Stimulated activated CD4-positive, alpha-beta T cell treated with anti-CD3 and anti-CD28 coated beads, Interleukin-2, amount 100 ng/mL, for 24 hours (primary cell): ENCODE data around the gene CMTM4.
"Not testable (repeated sequence)": the region's sequence is repeated elsewhere in the genome, so short reads cannot be mapped to it uniquely, and the experiment has no call there.

ENCODE experiments used
- DNase-seq, 2 donors: peaks; one replicate each; pipeline ENCODE4 v3.0.0-alpha.2; 2020

CMTM4 gene

GRCh38 chr16:66703406-66704215 is 7.1 kb upstream of the CMTM4 start:
- DNase-seq, result no peak

GRCh38 chr16:66701516-66701915 is 5.0 kb upstream of the CMTM4 start:
- DNase-seq, result no peak

GRCh38 chr16:66701026-66701425 is 4.5 kb upstream of the CMTM4 start:
- DNase-seq, result no peak

GRCh38 chr16:66699898-66700297 is 3.4 kb upstream of the CMTM4 start:
- DNase-seq, result no peak

- no peak for DNase-seq
These were observed 1.5 kb upstream of the CMTM4 start for GRCh38 chr16:66698046-66698445.

- DNase-seq, result peak in 1 of 2 donors; percentile 22
These were observed 441 bp downstream of the CMTM4 start for GRCh38 chr16:66695935-66696668.

- peak in 1 of 2 donors; percentile 4 for DNase-seq
These were observed 1.0 kb downstream of the CMTM4 start for GRCh38 chr16:66695471-66695934.

GRCh38 chr16:66693149-66693548 is 3.4 kb downstream of the CMTM4 start:
- DNase-seq, result no peak

GRCh38 chr16:66692341-66692740 is 4.2 kb downstream of the CMTM4 start:
- no peak for DNase-seq

- DNase-seq, result no peak
These were observed 5.3 kb downstream of the CMTM4 start for GRCh38 chr16:66691234-66691633.

- no peak for DNase-seq
These were observed 6.3 kb downstream of the CMTM4 start for GRCh38 chr16:66690106-66690847.

GRCh38 chr16:66689282-66689681 is 7.3 kb downstream of the CMTM4 start:
- no peak for DNase-seq

GRCh38 chr16:66687906-66688625 is 8.5 kb downstream of the CMTM4 start:
- DNase-seq, result no peak

GRCh38 chr16:66685501-66686115 is 10.9 kb downstream of the CMTM4 start:
- DNase-seq, result not testable (repeated sequence)

- no peak for DNase-seq
These were observed 14.3 kb downstream of the CMTM4 start for GRCh38 chr16:66682271-66682670.

GRCh38 chr16:66681676-66682075 is 14.9 kb downstream of the CMTM4 start:
- no peak for DNase-seq

- no peak for DNase-seq
These were observed 18.2 kb downstream of the CMTM4 start for GRCh38 chr16:66678337-66678736.

GRCh38 chr16:66677836-66678235 is 18.7 kb downstream of the CMTM4 start:
- DNase-seq, result no peak

GRCh38 chr16:66677179-66677578 is 19.4 kb downstream of the CMTM4 start:
- no peak for DNase-seq

- no peak for DNase-seq
These were observed 19.9 kb downstream of the CMTM4 start for GRCh38 chr16:66676599-66676998.

- no peak for DNase-seq
These were observed 22.9 kb downstream of the CMTM4 start for GRCh38 chr16:66673691-66674090.

- DNase-seq, result no peak
These were observed 25.7 kb downstream of the CMTM4 start for GRCh38 chr16:66670691-66671388.
